Stimulated activated CD4-positive, alpha-beta T cell treated with anti-CD3 and anti-CD28 coated beads, Interleukin-1b, Interleukin-23, amount 100 ng/mL, for 24 hours (primary cell): ENCODE data around the gene PLCL2.

Experiments
- DNase-seq, 4 experiments: peaks; one replicate each; pipeline ENCODE4 v3.0.0-alpha.2; 2020; ENCODE audit warnings: low read depth in 4 of 4, low spot score in 1 of 4

Gene PLCL2

DNA sequence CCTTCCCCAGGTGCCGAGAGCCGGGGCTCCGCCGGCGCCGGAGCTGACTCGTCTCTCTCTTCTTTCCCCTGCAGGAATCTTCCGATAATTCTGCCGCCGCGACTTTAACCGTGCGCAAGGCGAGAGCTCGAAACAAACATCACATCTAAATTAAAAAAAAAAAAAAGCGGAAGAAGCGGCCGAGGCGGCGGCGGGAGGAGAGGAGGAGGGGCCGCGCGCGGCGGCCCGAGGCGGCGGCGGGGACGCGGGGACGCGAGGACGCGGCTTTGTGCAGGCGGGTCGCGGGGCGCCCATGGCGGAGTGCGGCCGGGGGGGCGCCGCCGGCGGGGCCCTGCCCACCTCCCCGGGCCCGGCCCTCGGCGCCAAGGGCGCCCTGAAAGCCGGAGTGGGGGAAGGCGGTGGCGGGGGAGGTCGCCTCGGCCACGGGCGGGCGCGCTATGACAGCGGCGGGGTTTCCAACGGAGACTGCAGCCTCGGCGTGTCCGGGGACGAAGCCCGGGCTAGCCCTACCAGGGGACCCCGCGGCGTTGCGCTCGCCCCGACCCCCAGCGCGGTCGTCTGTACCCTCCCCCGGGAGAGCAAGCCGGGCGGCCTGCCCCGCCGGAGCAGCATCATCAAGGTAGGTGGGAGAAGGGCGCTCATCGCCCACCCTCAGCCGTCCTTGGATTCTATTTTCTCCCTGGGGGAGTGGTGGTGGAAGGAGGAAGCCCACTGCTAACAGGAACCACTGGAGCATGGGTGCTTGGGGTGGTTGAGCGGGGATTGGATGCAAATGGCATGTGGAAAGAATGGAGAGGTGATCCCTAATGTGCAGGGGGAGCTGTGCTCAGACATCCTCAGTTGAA is at the start of gene PLCL2:
Gene PLCL2, plus strand, starts transcription at position 208 of the 845 bp plus-strand sequence. Its CDS starts 85 bp downstream, at position 293.
- DNase-seq: peak in 3 of 4 experiments; percentile 33 to 46 (median 37)

DNA sequence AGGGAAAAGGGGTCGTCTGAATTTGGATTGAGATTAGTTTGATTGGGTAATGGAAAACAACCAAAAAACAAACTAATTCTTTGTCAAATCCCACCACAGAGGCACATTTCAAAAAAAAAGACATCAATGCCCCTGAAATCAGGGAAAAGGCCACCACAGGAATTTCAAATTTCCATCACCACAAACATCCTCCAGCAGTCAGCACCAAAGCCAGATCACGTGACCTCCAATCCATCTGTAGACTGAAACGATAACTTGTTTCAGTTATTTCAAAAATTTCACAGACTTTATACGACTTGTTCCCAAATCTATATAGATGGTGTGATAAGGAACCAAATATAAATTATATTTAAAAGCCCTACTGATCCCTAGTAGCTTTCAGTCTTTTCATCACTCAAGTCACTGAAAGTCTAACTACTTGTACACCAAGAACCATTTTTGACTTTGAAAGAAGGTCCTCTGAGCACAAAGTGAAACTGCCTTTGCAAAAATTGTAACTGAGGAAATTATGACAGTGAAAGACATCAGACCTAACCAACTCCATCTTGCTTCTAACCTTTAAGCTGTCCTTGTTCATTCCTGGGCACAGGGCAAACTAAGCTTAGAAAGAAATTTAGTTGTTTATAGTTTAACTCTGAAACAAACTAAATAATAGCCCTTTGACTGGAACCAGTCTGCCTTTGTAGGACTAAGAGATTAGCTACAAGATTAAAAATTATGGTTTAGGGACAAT is 48.1 kb upstream of the PLCL2 start:
- no peak for DNase-seq

DNA sequence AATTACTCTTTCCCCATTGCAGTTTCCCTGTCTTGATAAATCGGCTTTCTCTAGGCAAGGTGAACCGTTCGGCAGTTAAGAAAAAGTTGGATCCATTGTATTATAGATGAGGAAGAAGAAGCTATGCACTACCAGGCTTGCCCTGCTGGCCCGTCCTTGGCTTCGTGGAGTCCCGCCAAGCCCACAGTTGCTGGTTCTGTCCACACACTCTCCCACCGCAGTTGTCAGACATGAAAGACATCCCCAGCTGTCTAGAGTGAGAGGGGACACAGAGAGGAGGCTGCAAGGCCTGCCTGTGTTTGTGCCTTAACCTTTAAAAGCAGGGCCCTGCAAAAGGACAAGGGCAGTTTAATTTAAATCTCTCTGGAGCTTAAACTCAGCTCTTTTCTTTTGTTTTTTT is 47.2 kb upstream of the PLCL2 start:
- no peak for DNase-seq

DNA sequence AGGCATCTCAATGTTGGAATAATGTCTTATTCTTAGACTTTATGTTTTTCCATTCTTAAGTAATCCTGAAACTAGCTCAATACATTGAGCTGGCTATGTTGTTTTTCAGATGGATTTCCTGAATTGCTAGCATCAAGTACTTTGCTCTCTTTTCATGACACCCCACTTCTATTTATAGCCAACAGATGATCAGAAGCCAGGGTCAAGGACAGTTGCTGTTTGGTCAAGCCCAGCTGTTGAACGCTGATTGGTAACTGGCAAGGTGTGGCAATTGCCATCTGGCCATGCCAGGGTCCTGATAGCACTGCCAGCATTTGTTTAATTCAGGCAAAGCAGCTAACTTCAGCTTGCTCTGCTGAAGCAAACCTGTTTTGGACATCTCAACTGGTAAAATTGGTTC is 46.2 kb upstream of the PLCL2 start:
- no peak for DNase-seq

DNA sequence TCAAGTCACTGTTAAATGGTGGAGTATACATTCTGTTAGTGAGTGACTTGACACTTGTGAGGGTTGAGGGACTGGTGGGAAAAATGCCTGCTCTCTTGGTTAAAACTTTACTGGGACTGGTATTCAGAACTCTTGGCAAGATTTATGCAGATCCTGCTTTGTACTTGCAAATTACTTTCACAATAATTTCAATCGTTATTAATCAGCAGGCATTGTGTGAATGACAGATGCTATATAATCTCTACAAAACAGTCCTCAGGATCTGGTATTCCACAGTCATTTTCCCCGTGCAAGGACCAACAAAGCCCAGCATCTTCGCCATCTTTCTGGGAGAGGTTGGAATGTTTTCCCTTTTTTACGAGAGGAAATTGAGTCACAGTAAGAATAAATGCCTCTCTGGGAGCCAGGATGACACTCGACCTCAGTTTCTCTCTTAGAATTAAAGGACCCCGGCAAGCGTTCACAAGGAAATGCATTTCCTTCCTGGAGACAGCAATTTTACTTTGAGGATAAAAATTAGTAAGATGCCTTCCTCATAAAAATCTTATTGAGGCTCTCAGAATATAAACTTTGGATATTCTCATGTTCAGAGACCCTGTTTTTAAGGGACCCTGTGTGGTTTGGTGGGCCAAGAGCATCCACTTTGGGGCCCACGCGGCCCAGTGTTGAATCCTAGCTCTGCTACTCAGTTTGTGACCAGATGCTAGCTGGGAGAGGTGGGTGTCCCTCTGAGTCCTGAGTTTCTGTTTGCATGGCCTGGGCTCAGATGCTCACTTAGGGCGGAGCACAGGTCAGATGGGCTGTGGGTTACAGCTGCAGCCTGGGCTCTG is 45.3 kb upstream of the PLCL2 start:
- no peak for DNase-seq

DNA sequence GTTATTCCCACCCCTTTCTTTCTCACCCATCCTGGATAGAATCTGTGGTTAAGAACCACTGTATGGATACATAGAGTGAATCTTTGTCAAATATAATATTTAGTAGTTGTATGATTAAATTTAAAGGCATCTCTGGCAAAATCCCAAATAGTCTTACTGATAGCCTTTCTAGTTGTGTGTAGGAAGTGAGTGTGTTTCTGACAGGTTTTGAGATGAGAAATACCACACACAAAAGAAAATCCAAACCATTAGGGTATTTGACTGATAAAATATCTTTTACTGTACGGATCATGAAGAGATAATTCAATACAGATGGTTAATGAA is 44.7 kb upstream of the PLCL2 start:
- DNase-seq: no peak

DNA sequence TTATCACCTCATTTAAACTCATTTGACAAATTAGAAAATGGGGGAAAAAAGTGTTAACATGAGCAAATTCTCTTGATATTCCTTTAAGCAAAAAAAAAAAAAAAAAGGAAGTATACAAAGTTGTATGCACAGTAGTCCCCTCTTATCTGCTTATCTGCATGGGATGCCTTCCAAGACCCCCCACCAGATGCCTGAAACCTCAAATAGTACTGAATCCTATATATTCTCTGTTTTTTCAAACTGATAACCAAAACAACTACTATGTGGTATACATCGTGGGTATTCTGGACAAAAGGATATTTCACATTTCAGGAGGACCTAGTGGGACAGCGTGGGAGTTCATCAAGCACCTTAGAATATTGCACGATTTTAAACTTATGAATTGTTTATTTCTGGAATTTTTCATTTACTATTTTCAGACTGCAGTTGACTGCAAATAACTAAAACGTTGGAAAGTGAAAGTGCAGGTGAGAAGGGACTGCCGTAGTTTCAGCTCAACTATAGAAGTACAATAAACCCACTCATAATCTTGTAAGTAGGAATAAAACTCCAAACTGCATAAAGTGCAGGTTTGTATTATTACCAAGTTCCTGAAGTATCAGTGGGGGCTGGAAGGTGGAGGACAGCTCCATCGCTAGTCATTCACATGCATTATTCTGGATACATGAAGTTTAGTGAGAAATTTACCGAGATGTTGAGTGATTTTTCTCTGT is 43.6 kb upstream of the PLCL2 start:
- no peak for DNase-seq

DNA sequence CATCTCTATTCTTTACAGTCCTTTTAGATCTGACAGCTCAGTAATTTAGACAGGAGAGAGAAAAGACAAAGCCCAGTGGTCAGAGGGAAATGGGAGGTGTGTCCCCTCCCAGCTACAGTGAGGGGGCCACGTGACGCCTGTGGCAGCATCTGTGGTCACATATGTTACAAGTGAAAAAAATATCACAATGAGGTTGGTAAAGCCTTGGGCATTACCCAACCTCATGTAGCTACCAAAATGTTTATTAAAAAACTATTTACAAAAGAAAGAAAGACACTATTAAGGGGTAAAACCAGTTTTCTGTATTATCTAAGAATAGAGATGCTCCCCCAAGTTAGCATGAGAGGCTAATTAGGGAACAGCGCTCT is 42.9 kb upstream of the PLCL2 start:
- DNase-seq: no peak

DNA sequence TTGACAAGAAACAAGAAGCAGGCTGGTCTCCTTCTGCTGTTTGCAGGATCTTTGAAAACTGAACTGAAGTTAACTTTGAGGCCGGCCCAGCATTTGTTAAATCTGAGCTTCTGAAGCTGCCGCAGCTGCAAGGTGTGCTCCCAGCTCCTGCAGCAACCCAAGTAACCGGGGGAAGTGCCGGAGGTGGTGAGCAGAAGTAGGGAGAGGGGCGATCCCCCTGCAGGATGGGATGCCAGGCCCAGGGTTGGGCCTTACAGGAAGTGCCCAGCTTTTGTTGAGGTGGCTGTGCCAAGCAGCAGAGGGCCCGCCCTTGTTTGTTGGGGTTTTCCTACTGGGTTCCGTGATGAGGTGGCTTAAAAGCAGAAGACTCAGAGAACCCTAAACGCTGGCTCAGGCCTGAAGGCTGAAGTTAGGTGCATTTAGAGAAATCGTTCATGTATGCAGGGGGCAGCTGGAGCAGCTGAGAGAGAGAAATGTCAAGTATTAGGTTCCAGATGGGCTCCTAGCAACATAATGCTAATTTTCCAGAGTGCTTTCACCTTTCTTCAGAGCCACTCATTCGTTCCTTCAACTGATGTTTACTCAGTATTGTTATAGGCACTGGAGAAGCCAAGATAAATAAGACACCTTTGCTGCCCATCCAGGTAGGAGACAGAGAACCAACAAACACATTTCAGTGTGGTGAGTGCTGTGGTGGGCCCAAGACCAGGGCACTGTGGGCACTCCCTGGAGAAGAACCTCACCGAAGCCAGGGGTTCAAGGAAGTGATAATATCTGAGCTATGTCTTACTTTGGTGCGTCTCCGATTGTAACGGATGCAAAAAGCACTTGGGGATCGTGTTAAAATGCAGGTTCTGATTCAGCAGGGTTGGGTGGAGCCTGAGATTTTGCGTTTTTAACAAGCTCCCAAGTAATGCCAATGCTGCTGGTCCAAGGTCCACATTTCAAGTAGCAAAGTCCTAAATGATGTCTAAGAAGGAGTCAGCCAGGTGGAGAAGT is 42.2 kb upstream of the PLCL2 start:
- peak in 3 of 4 experiments; percentile 27 to 46 (median 36) for DNase-seq

DNA sequence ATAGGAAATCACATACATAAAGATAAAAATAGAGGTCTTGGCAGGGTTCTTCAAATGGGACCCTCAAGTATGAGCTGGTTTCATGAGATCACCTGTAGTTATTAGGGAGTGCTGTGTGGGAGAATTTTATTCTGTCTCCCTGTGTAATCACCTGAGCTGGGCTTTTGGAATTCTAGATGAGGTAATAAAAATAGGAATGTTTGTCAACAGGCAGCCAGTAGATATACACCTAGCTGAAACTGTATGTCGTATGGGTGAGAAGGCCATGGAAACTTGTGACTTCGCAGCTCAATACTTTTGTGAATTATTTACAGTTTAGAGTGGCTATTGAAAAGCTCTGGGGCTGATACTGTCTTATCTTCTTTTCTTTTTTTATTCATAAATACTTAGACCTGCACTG is 40.5 kb upstream of the PLCL2 start:
- no peak for DNase-seq

DNA sequence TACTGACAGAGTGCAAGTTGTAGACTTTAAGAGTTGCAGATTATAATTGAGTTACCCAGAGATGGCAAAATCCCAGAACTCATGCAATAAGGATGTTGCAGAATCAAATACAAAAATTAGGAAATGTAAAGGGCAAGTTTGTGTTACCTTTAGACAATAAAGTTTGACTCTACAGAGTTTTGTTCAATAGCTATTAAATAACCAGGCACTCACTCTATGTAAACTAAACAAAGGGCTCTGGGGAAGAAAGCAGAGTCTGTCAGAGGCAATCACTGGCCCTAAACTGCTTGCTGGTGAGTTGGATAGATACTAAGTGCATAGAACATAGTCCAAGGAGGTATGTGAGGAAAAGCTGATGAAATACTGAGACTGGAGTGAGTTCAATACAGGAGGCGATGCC is 40.0 kb upstream of the PLCL2 start:
- no peak for DNase-seq

DNA sequence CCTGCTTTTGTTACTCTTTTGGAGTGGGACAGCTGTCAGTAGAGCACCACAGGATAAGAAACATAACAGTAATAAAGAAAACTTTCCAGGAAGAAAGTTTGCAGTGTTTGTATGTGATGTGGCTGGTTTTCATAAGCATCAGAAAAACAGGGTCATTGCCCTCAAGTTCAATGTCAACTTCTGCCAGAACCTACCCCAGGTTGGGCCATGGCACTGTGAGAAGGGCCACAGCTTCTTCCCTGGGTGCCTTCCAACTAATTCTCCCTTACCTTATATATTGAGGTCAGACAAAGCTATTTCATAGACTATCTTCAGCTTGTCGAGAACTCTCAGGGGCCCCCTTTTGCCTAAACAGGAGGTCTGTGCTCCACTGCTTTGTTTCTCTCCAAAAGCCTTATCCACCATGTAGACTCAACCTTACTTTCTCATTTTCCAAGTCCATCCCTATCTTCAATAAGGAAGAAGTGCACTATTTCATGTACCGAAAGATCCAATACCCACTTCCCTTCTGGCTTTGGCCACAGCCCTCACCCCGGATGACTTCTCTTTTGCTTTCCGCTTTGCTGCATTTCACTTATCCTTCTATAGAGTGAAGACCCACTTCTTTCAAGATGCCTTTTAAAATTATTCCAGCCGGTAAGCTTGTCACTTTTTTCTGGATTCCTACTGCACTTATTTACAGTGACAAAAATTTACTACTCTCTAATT is 38.2 kb upstream of the PLCL2 start:
- no peak for DNase-seq

DNA sequence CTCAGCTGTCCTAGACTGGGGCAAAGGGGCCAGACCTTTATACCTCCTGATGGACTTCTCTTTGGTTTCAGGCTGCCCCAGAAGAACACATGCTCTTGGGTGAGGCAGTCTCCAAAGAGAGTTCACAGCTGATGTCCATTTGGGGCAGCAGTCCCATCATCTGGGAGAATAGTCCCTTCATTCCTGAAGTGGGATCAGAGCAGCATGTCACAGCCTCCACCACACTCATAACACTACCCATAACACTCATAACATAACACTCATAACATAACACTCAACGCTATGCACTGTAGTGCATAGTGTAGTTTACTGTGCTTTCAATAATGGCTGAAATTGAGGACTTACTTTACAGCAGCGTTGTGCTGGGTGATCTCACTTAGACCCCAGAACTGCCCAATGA is 36.7 kb upstream of the PLCL2 start:
- DNase-seq: no peak

DNA sequence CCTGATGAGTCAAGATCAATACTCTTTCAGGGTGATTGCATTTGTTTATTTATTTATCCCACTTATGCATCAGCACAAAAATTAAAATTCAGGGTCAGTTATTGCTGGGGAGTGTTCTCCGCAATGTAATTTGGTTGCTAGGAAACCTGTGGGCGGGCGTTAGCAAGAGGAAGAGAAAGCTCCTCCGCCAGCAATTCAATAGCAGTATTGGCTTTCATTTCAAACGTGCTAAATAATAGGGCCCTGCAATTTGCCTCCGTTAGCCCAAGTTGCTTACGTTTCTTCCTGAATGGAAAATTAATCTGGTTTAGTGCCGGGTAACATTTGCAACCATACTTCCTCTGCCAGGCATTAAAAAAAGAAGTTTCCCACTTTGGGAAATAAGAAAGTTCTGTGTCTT is 35.5 kb upstream of the PLCL2 start:
- DNase-seq: peak; percentile 32 to 47 (median 36)

DNA sequence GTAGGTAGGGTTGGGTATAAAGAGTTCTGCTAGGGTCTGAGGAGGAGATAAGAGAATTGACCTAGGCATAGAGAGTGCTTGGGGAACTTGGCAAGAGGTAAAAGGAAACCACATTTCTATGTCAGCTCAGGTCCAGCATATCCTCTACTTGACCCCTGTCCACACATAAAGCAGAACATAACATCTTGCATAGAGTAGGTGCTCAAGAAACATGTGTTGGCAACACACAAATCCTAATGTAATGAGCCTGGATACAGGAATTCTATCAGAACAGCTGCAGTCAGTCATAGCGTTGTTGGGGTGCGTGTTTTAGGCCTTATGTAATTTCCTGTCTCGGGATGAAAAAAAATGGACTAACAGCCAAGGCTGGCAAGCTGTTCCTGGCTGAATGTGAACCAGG is 35.0 kb upstream of the PLCL2 start:
- DNase-seq: no peak

DNA sequence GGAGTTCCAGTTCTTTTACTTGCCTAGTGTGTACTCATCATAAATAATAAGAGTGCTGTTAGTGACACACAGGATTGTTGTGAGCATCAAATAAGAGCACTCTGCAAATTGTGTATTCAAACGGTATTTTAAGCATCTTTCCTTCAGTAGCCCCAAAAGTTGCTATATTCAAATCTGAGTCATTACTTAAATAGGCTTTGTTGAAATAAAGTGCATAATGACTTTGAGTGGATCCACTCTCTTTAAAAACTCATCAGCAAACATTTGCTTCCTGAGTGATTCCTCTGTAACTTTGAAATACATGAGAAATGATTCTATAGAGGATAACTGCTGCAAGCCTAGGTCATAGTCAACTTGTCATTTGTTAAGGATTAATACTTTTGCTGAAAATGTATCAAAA is 29.3 kb upstream of the PLCL2 start:
- no peak for DNase-seq

DNA sequence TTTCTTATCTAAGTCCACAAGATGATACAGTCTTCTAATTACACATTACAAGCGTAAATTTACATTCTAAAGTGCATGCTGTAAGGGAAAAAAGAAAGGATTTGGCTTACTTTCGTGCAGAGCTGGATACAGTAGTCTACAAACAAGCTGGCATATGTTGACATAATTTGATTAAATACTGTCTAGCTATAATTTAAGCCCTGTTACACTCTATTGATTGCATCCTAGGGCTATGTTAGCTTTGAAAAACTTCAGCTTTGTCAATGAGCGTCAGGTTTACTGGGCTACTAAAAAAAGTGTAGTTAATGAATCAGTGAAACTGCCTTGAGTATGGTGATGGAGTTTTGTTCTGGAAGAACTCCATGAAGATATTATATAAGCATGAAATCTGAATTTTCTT is 24.5 kb upstream of the PLCL2 start:
- DNase-seq: no peak

DNA sequence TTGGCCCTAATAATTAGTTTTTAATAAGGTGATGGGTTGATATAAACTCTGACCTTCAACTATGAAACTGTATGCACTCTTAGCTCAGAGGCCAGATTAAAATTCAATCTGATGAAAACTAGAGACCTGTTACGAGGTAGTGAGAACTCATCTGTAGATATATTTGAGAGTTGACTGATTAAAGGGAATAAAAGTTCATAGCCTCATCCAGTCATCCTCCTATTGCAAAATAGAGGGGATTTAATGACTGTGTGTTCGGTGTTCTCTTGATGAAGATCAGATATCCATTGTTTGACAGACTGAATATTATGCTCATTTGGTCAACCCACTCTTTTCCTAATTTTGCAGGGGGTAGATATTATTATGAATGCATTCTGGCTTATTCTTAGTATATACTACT is 23.3 kb upstream of the PLCL2 start:
- no peak for DNase-seq

DNA sequence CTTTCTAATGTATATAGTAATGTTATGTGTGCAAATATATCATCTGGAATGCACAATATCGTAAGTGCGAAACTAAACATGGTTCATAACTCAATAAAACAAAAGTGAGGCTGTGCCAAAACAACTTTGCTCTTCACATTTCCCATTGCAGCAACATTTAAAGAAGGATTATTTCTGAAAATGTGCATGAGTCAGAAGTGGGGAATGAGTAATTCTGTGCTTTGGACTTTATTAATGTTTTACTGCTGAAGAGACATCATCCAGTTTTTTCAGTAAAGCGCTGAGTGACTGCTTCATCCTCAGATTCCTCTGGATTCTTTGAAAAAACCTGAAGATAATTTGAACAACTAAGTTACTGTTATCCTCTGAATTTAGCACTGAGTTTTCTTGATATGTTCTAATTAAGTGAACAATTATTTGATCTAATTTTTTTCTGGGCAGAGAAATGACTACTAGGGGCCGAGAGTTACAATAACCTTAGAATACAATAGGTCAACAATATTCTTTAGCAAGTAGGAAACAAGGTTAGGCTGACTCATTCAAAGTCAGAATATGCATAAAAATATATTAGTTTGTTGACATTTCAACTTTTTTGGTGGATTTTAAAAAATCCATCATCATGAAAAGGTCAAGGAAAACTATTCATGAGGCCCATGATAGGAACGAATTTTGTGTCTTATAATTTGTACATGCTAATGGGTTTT is 20.0 kb upstream of the PLCL2 start:
- no peak for DNase-seq
